B cell (primary cell): ENCODE data around the gene PRRX1. TPM values are rescaled to one million over a fixed set of nuclear protein-coding genes. Genes with fewer than 3 reads are reported as not detected.

Source experiments
- ATAC-seq: fragments of 200-7000 bp; cut with Tn5 transposase; one replicate; pipeline ENCODE4 v1.10.0; 2021; ENCODE audit warnings: low read depth, mild to moderate bottlenecking, moderate number of reproducible peaks, moderate library complexity
- CTCF ChIA-PET: fragments of 350-600 bp; sonication (Branson Sonifier 250); formaldehyde crosslinking; loops from one replicate; lab custom pipeline; 2021; ENCODE audit warnings: antibody characterized with exemption, inconsistent platforms; lab: Charles Lee
- POLR2A ChIA-PET: fragments of 350-600 bp; sonication (Branson Sonifier 250); formaldehyde crosslinking; loops from one replicate; lab custom pipeline; 2021; ENCODE audit warnings: antibody characterized with exemption; lab: Charles Lee
- DNase-seq: peaks from one replicate; pipeline ENCODE4 v3.0.0; 2013
- H2AFZ ChIP-seq: 2 replicates; pipeline ENCODE4 v1.6.1; 2012; ENCODE audit warnings: mild to moderate bottlenecking, low read depth, low read length; ENCODE audit not compliant: insufficient read depth, poor library complexity, severe bottlenecking
- H3K27ac ChIP-seq, 2 donors: 1 replicate in 1 of 2; 2 replicates in 1 of 2; pipeline ENCODE4 v1.5.1; 2012 to 2013; ENCODE audit warnings: low read length in 2 of 2, mild to moderate bottlenecking in 2 of 2, moderate library complexity in 1 of 2
- H3K27me3 ChIP-seq, 4 experiments: fragments of 200-600 bp in 1 of 4; sonication (generic) in 1 of 4; replicated peaks in 1 of 4; 1 replicate in 2 of 4; 2 replicates in 2 of 4; pipeline versions ENCODE4 v1.6.1 to v1.7.0; 2013 to 2016; ENCODE audit warnings: low read length in 3 of 4, mild to moderate bottlenecking in 2 of 4, mixed read lengths in 1 of 4, moderate library complexity in 1 of 4; ENCODE audit not compliant: insufficient read depth in 4 of 4, control insufficient read depth in 3 of 4; ENCODE audit errors: control extremely low read depth in 1 of 4
- H3K36me3 ChIP-seq, 2 experiments: replicated peaks in 1 of 2; 1 replicate in 1 of 2; 2 replicates in 1 of 2; pipeline versions ENCODE4 v1.6.1 to v1.7.1; 2013; ENCODE audit warnings: low read length in 1 of 2; ENCODE audit not compliant: insufficient read depth in 2 of 2, control insufficient read depth in 1 of 2; ENCODE audit errors: control extremely low read depth in 1 of 2, extremely low read depth in 1 of 2
- H3K4me1 ChIP-seq, 2 donors: fragments of 200-600 bp in 1 of 2; sonication (generic) in 1 of 2; 1 replicate in 1 of 2; 2 replicates in 1 of 2; pipeline versions ENCODE4 v1.5.1 to v1.6.1; 2013 to 2017; ENCODE audit warnings: low read length in 2 of 2; ENCODE audit not compliant: control insufficient read depth in 2 of 2, insufficient read depth in 2 of 2
- H3K4me2 ChIP-seq: replicated peaks from 2 replicates; pipeline ENCODE3; 2012; ENCODE audit warnings: mild to moderate bottlenecking, low read depth, low read length; ENCODE audit not compliant: poor library complexity, severe bottlenecking
- H3K4me3 ChIP-seq, 5 experiments: fragments of 200-600 bp in 1 of 5; sonication (generic) in 1 of 5; 1 replicate in 3 of 5; 2 replicates in 2 of 5; pipeline versions ENCODE4 v1.5.1 to v1.7.0; 2011 to 2016; ENCODE audit warnings: low read length in 4 of 5, mild to moderate bottlenecking in 4 of 5, low read depth in 2 of 5, control low read depth in 1 of 5, moderate library complexity in 1 of 5; ENCODE audit not compliant: insufficient read depth in 1 of 5; ENCODE audit errors: control extremely low read depth in 1 of 5, extremely low read depth in 1 of 5
- H3K79me2 ChIP-seq: fragments of 200-600 bp; sonication (generic); one replicate; pipeline ENCODE4 v1.6.0; 2016; ENCODE audit warnings: low read length; ENCODE audit not compliant: control insufficient read depth, insufficient read depth
- H3K9ac ChIP-seq: fragments of 200-600 bp; sonication (generic); 2 replicates; pipeline ENCODE4 v1.6.1; 2017; ENCODE audit warnings: mild to moderate bottlenecking, low read length, moderate library complexity
- H3K9me3 ChIP-seq, 3 donors: one replicate each; pipeline versions ENCODE4 v1.6.1 to v1.7.1; 2013; ENCODE audit warnings: low read length in 2 of 3; ENCODE audit not compliant: control insufficient read depth in 2 of 3, insufficient read depth in 1 of 3; ENCODE audit errors: control extremely low read depth in 1 of 3
- H4K20me1 ChIP-seq: 2 replicates; pipeline ENCODE4 v1.6.0; 2012; ENCODE audit warnings: mild to moderate bottlenecking, low read length; ENCODE audit not compliant: insufficient read depth, control insufficient read depth, poor library complexity, severe bottlenecking
- H3K27ac Mint-ChIP-seq: one replicate; pipeline ENCODE4 v1.8.0; 2021; ENCODE audit warnings: mixed read lengths
- H3K27me3 Mint-ChIP-seq: one replicate; pipeline ENCODE4 v1.8.0; 2021; ENCODE audit warnings: mixed read lengths
- H3K4me1 Mint-ChIP-seq: one replicate; pipeline ENCODE4 v1.8.0; 2021; ENCODE audit warnings: mixed read lengths
- H3K4me3 Mint-ChIP-seq: one replicate; pipeline ENCODE4 v1.8.0; 2021; ENCODE audit warnings: mixed read lengths
- H3K9me3 Mint-ChIP-seq: one replicate; pipeline ENCODE4 v1.8.0; 2022; ENCODE audit warnings: mixed read lengths; ENCODE audit not compliant: insufficient read depth
- CTCF ChIP-seq: fragments of 200-600 bp; IDR thresholded peaks from one replicate; pipeline ENCODE4 v1.8.0; 2022; ENCODE audit warnings: antibody characterized with exemption, mild to moderate bottlenecking
- EZH2 ChIP-seq: IDR thresholded peaks from 2 replicates; pipeline ENCODE4 v1.6.1; 2012; ENCODE audit warnings: borderline replicate concordance, low read depth, mild to moderate bottlenecking, moderate library complexity, low read length; ENCODE audit not compliant: insufficient read depth, poor library complexity, severe bottlenecking
- WGBS: methylation state at CpG from one replicate; pipeline ENCODE4 v1.1.5; 2013; ENCODE audit warnings: missing lambda C conversion rate; ENCODE audit not compliant: insufficient coverage; 5-methylcytosine and 5-hydroxymethylcytosine counted together
- intact Hi-C: fragments of 100-400 bp; cut with micrococcal nuclease; formaldehyde crosslinking; loops from one replicate; pipeline ENCODE4 v1.10.0; 2022
- polyA plus RNA-seq: library from polyadenylated mRNA; depleted of rRNA; stranded (reverse); fragments of >200 nt; gene quantifications from 2 replicates; pipeline ENCODE4 v1.2.3, GENCODE V29; 2012
- total RNA-seq, 2 donors: library from RNA; stranded (reverse); fragments of 120-200 nt in 1 of 2; gene quantifications; 1 replicate in 1 of 2; 2 replicates in 1 of 2; pipeline versions ENCODE4 v1.2.3 to v1.2.4, GENCODE V29; 2013 to 2022

PRRX1 gene
- total and polyA plus RNA-seq, 2 donors (not counting 1 experiment from before 2014, with no cell fraction given), result not detected

- ChIA-PET POLR2A (no interaction called here), CTCF (no interaction called here)
- 92% methylated on average over 2 of the region's 4 CpGs for WGBS
- Histone ChIP-seq H3K4me2 (no peak overlapping the region), H3K4me3 (no peak overlapping the region), H3K27me3 (no peaks in the 10 kb centered on the region), H3K9me3 (no peaks in the 10 kb centered on the region), H3K79me2 (no peaks in the 10 kb centered on the region), H4K20me1 (no peaks in the 10 kb centered on the region), H3K27ac (no peak overlapping the region), H3K4me1 (no peaks in the 10 kb centered on the region), H2AFZ (no peak overlapping the region), H3K36me3 (no peaks in the 10 kb centered on the region), H3K9ac (no peak overlapping the region)
- Mint-ChIP-seq H3K4me1 (no peaks in the 10 kb centered on the region), H3K27me3 (peaks cover 14% of the 10 kb centered on the region), H3K9me3 (no peaks in the 10 kb centered on the region), H3K4me3 (no peak overlapping the region), H3K27ac (no peak overlapping the region)
- intact Hi-C loops, result no loop called here
- TF ChIP-seq CTCF, result no peak
- TF ChIP-seq EZH2, result no peak
- ATAC-seq, result no peak
- no peak for DNase-seq
Observed at GRCh38 chr1:170731566-170732251, 67.8 kb downstream of the PRRX1 start.

GRCh38 chr1:170732252-170732588 lies 68.3 kb downstream of the PRRX1 start:
- no peaks in the 10 kb centered on the region for H3K9me3 Mint-ChIP-seq
- ATAC-seq (no peak), DNase-seq (no peak)
- 69% methylated on average over 2 of the region's 2 CpGs for WGBS
- no peaks in the 10 kb centered on the region for H4K20me1 ChIP-seq
- H3K27ac ChIP-seq, result no peak overlapping the region
- no peak overlapping the region for H3K4me3 Mint-ChIP-seq
- H3K4me2 ChIP-seq, result no peak overlapping the region
- intact Hi-C loops, result no loop called here
- no peak overlapping the region for H3K9ac ChIP-seq
- H3K27ac Mint-ChIP-seq, result no peak overlapping the region
- no peak overlapping the region for H3K4me3 ChIP-seq
- H3K79me2 ChIP-seq, result no peaks in the 10 kb centered on the region
- TF ChIP-seq CTCF (no peak), EZH2 (no peak)
- H3K4me1 Mint-ChIP-seq, result no peaks in the 10 kb centered on the region
- ChIA-PET POLR2A (no interaction called here), CTCF (no interaction called here)
- H3K36me3 ChIP-seq, result no peaks in the 10 kb centered on the region
- no peaks in the 10 kb centered on the region for H3K9me3 ChIP-seq
- no peaks in the 10 kb centered on the region for H3K4me1 ChIP-seq
- peaks cover 18% of the 10 kb centered on the region for H3K27me3 Mint-ChIP-seq
- H2AFZ ChIP-seq, result no peak overlapping the region
- no peaks in the 10 kb centered on the region for H3K27me3 ChIP-seq
